ENCODE measurements around the gene LHFPL3. TPM values are rescaled to one million over a fixed set of nuclear protein-coding genes. Genes with fewer than 3 reads are reported as not detected.

LHFPL3 gene
- total RNA-seq, 2 donors from 2014 or later: not detected

DNA sequence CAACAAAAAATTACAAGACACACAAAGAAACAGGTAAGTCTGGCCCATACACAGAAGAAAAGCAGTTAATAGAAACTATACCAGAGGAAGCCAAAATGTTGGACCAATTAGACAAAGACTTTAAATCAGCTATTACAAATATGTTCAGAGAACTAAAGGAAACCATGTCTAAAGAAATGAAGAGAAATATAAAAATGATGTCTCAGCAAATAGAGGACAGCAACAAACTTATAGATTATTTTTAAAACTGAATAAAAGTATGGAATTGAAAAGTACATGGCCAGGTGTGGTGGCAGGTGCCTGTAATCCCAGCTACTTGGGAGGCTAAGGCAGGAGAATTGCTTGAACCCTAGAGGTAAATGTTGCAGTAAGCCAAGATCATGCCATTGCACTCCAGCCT is 58.5 kb downstream of the LHFPL3 start:
- TF ChIP-seq, protein P1, sequence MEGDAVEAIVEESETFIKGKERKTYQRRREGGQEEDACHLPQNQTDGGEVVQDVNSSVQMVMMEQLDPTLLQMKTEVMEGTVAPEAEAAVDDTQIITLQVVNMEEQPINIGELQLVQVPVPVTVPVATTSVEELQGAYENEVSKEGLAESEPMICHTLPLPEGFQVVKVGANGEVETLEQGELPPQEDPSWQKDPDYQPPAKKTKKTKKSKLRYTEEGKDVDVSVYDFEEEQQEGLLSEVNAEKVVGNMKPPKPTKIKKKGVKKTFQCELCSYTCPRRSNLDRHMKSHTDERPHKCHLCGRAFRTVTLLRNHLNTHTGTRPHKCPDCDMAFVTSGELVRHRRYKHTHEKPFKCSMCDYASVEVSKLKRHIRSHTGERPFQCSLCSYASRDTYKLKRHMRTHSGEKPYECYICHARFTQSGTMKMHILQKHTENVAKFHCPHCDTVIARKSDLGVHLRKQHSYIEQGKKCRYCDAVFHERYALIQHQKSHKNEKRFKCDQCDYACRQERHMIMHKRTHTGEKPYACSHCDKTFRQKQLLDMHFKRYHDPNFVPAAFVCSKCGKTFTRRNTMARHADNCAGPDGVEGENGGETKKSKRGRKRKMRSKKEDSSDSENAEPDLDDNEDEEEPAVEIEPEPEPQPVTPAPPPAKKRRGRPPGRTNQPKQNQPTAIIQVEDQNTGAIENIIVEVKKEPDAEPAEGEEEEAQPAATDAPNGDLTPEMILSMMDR (IDR thresholded peaks at IDR 0.05): no peak
- Histone ChIP-seq H3K9me3 (no peaks in the 10 kb centered on the region), H3K36me3 (no peaks in the 10 kb centered on the region), H3K27me3 (replicated peaks; ENCODE audit: insufficient read depth) (no peaks in the 10 kb centered on the region), H3K27ac (no peak overlapping the region), H3K4me3 (no peak overlapping the region), H3K4me1 (ENCODE audit: control insufficient read depth in 1 of 2, low read depth in 2 of 2) (no peaks in the 10 kb centered on the region)
- no peak for DNase-seq (ENCODE audit: low spot score)
- no peak for ATAC-seq (ENCODE audit: insufficient number of reproducible peaks, low FRiP score, low read depth)

DNA sequence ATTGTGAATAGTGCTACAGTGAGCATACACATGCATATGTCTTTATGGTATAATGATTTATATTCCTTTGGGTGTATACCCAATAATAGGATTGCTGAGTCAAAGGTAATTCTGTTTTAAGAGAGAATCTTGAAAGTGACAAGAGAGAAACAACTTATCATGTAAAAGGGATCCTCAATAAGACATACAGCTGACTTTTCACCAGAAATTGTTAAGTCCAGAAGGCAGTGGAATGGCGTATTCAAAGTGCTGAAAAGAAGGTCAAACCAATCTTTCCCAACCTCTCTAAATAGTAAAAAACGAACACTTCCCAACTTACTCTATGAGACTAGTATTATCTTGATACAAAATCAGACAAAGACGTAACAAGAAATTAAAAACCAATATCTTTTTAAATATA is 59.8 kb downstream of the LHFPL3 start:
- DNase-seq (ENCODE audit: low spot score): no peak
- Histone ChIP-seq H3K9me3 (no peaks in the 10 kb centered on the region), H3K27me3 (replicated peaks; ENCODE audit: insufficient read depth) (no peaks in the 10 kb centered on the region), H3K27ac (no peak overlapping the region), H3K36me3 (no peaks in the 10 kb centered on the region), H3K4me1 (ENCODE audit: control insufficient read depth in 1 of 2, low read depth in 2 of 2) (no peaks in the 10 kb centered on the region), H3K4me3 (no peak overlapping the region)
- TF ChIP-seq, protein P1 (IDR thresholded peaks at IDR 0.05): no peak
- no peak for ATAC-seq (ENCODE audit: insufficient number of reproducible peaks, low FRiP score, low read depth)

DNA sequence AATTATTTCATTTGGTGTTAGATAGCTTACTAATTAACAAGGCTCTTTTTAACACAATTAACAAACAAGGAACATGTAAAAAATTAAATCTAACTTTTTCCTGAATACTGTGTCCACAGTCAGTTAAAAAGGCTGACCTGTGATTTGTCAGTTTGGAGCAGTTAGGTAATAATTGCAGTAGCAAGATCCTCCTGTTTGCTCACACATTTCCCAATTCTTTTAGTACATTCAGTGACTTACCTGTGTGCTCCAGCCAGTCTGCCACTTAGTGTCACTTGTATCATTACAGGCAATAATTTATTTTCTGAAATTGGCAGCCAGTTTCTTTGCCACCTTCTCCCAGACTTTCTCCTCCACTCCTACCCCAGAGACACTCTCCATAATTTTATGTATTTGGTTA is 66.8 kb downstream of the LHFPL3 start:
- ATAC-seq (ENCODE audit: insufficient number of reproducible peaks, low FRiP score, low read depth): no peak
- no peaks in the 10 kb centered on the region for H3K27me3 ChIP-seq (replicated peaks; ENCODE audit: insufficient read depth)
- DNase-seq (ENCODE audit: low spot score): no peak
- no peak overlapping the region for H3K4me3 ChIP-seq
- H3K9me3 ChIP-seq: no peaks in the 10 kb centered on the region
- TF ChIP-seq, protein P1 (IDR thresholded peaks at IDR 0.05): no peak
- no peaks in the 10 kb centered on the region for H3K36me3 ChIP-seq
- no peaks in the 10 kb centered on the region for H3K4me1 ChIP-seq (ENCODE audit: control insufficient read depth in 1 of 2, low read depth in 2 of 2)
- no peak overlapping the region for H3K27ac ChIP-seq

DNA sequence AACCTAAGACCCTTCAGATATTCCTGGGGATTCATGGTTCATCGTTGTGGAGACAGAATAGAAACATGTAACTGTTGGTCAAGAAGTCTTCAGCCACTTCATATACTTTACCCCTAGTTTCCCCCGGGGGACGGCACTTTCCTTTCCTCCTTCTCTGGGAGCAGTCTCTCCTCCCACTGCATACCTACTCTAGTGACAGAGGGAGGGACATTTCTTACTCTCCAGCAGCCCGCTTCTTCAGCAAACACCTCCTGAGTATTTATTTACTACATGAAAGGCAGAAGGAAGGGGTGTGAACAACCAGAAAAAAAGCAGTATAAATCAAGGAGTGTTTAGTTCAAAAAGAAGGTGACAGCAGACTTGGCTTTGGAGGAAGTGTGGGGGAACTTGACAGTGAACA is 69.0 kb downstream of the LHFPL3 start:
- H3K4me1 ChIP-seq (ENCODE audit: control insufficient read depth in 1 of 2, low read depth in 2 of 2): no peaks in the 10 kb centered on the region
- DNase-seq (ENCODE audit: low spot score) (no peak), ATAC-seq (ENCODE audit: insufficient number of reproducible peaks, low FRiP score, low read depth) (no peak)
- no peaks in the 10 kb centered on the region for H3K36me3 ChIP-seq
- TF ChIP-seq, protein P1 (IDR thresholded peaks at IDR 0.05): no peak
- no peak overlapping the region for H3K27ac ChIP-seq
- no peak overlapping the region for H3K4me3 ChIP-seq
- H3K9me3 ChIP-seq: no peaks in the 10 kb centered on the region
- no peaks in the 10 kb centered on the region for H3K27me3 ChIP-seq (replicated peaks; ENCODE audit: insufficient read depth)

DNA sequence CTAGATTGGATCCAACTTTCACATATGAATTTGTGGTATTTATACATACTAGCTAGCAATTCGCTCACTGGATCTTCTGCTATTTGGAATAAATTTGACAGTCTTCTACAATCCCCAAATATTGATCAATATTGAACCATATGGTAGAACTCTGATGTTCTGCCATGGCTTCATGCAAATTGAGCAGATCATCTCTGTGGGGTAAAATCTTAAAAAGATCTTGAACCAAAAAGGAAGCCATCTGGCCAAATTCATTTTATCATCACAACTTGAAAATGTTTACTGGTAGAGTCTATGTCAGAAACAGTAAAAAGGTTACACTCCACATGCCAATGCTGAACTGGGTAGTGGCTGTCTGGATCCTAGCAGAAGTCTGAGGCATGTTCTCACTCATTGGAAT is 80.0 kb downstream of the LHFPL3 start:
- no peak overlapping the region for H3K4me3 ChIP-seq
- H3K9me3 ChIP-seq: no peaks in the 10 kb centered on the region
- TF ChIP-seq, protein P1 (IDR thresholded peaks at IDR 0.05): no peak
- ATAC-seq (ENCODE audit: insufficient number of reproducible peaks, low FRiP score, low read depth) (no peak), DNase-seq (ENCODE audit: low spot score) (no peak)
- H3K4me1 ChIP-seq (ENCODE audit: control insufficient read depth in 1 of 2, low read depth in 2 of 2): no peaks in the 10 kb centered on the region
- no peaks in the 10 kb centered on the region for H3K27me3 ChIP-seq (replicated peaks; ENCODE audit: insufficient read depth)
- no peak overlapping the region for H3K27ac ChIP-seq
- no peaks in the 10 kb centered on the region for H3K36me3 ChIP-seq
